ENCODE data around the gene ADAMTS17. TPM values are rescaled to one million over a fixed set of nuclear protein-coding genes. Genes with fewer than 3 reads are reported as not detected.

The ADAMTS17 gene
- total RNA-seq, 1 donor from 2014 or later, result 2.3 TPM

DNA sequence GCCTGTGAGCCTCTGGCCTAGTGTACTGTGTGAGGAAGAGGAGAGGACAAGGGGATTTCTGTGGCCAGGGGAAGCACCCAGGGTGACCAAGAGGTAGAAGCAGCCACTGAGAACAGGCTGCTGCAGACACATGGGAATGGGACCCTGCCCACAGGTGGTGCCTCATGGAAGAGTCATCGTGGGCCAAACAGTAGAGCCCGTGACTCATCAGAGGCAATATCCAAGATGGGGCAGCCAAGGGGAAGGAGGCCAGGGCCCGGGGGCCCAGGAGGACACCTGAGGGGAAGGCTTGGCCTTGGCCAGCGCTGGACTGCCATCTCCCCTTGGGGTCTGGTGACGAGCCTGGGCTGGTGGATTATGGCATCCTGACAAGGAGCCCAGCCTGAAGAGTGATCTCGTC lies 333.5 kb downstream of the ADAMTS17 start:
- DNase-seq (ENCODE audit: low spot score), result no peak
- ATAC-seq, result no peak
- intact Hi-C loops (cut with DNase I), result no loop called here

- intact Hi-C loops (cut with DNase I), result no loop called here
- ATAC-seq (no peak), DNase-seq (ENCODE audit: low spot score) (no peak)
These were observed 334.2 kb downstream of the ADAMTS17 start for GRCh38 chr15:100007609-100008008.

GRCh38 chr15:100005715-100006114 lies 336.1 kb downstream of the ADAMTS17 start:
- ATAC-seq (no peak), DNase-seq (ENCODE audit: low spot score) (no peak)
- intact Hi-C loops (cut with DNase I), result no loop called here

DNA sequence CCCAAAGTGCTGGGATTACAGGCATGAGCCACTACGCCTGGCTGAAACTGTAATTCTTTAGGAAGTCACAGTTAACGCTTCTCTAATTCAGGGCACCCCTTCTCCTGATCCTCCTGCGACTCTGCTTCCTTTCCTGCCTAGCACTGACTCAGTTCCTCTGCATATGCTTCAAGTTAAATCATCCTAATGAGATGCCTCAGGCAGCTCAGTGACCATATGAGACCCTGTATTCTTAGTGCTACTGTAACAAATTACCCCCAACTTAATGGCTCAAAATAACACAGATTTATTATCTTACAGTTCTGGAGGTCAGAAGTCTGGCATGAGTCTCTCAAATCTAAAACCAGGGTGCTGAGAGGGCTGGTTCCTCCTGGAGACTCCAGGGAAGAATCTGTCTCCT lies 336.8 kb downstream of the ADAMTS17 start:
- intact Hi-C loops (cut with DNase I), result no loop called here
- ATAC-seq (no peak), DNase-seq (ENCODE audit: low spot score) (no peak)

- intact Hi-C loops (cut with DNase I), result no loop called here
- DNase-seq (ENCODE audit: low spot score) (peak; percentile 37), ATAC-seq (no peak)
These were observed 338.8 kb downstream of the ADAMTS17 start for GRCh38 chr15:100002787-100003536.

DNA sequence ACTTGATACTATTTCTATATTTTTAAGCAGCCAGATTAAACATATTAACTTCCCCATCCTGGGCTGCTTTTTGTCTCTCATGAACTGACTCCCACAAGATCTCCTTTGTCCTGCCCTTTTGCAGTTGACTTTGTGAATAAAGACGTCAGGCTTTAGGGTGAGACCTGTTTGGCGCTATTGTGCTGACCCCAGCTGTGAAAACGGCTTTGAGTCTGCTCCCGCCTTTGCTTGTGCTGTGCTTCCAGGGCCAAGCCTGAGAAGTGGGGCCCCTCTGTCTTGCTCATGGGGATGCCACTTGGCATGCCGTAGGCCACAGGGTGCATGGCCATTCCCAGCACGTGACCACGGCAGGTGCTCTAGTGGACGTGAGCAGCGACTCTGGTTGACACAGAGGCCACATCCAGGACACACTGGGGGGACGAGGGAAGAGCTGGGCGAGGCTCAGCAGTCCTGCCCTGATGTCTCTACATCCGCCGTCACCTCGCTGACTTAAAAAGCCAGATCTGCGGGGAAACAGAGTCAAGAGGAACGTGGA lies 339.6 kb downstream of the ADAMTS17 start:
- DNase-seq (ENCODE audit: low spot score) (peak; percentile 48), ATAC-seq (peak; percentile 55)
- intact Hi-C loops (cut with DNase I), result no loop called here

- DNase-seq (ENCODE audit: low spot score), result peak; percentile 33
- intact Hi-C loops (cut with DNase I), result no loop called here
- ATAC-seq, result no peak
These were observed 340.4 kb downstream of the ADAMTS17 start for GRCh38 chr15:100001405-100001804.

GRCh38 chr15:99999282-100000070 lies 342.3 kb downstream of the ADAMTS17 start:
- DNase-seq (ENCODE audit: low spot score) (peak; percentile 21), ATAC-seq (no peak)
- intact Hi-C loops (cut with DNase I), result no loop called here

DNA sequence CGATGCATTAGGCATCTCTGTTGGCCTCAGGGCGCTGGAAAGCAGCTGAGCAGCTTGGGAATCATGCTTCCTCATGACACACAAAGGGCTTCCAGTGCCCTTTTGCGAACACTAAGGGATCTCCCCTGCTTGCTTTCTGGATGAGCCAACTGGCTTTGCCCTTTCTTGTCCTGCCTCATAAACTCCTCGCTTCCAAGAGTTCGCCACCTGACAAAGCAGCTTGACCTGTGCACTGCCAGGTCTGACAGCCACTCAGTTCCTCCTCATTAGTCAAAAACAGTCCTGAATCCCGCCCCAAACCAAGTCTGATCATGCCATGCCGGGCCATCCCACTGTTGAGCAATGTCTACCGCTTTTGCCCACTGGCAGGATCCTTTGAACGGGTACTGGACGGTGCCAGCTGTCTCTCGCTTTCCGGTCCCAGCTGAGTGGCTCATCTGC lies 343.1 kb downstream of the ADAMTS17 start:
- DNase-seq (ENCODE audit: low spot score) (peak; percentile 35), ATAC-seq (no peak)
- intact Hi-C loops (cut with DNase I), result no loop called here

GRCh38 chr15:99997112-99997651 lies 344.6 kb downstream of the ADAMTS17 start:
- intact Hi-C loops (cut with DNase I), result no loop called here
- DNase-seq (ENCODE audit: low spot score) (peak; percentile 32), ATAC-seq (no peak)

GRCh38 chr15:99996660-99997059 lies 345.1 kb downstream of the ADAMTS17 start:
- intact Hi-C loops (cut with DNase I), result no loop called here
- ATAC-seq (no peak), DNase-seq (ENCODE audit: low spot score) (no peak)

DNA sequence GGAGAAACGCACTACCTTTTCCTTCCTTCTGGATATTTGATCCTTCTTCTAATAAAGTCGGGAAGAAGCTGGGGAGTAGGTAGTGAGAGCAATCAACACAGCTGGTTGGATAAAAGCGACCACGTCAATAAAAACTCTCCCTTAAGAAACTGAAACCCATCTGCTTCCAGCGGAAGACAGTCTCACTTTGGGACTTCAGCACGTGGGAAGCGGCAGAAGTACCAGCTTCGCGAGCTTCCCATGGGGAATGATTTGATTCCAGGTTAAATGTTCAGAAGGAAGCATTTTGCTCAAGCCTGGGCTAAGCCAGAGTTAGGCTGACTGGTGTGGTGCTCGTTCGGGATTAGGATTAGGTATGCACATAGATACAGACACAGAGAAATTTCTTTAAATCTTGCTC lies 346.2 kb downstream of the ADAMTS17 start:
- no peak for DNase-seq (ENCODE audit: low spot score)
- ATAC-seq, result peak; percentile 36
- intact Hi-C loops (cut with DNase I), result no loop called here

GRCh38 chr15:99994849-99995248 lies 346.9 kb downstream of the ADAMTS17 start:
- peak; percentile 78 for ATAC-seq
- peak; percentile 37 for DNase-seq (ENCODE audit: low spot score)
- intact Hi-C loops (cut with DNase I), result no loop called here

DNA sequence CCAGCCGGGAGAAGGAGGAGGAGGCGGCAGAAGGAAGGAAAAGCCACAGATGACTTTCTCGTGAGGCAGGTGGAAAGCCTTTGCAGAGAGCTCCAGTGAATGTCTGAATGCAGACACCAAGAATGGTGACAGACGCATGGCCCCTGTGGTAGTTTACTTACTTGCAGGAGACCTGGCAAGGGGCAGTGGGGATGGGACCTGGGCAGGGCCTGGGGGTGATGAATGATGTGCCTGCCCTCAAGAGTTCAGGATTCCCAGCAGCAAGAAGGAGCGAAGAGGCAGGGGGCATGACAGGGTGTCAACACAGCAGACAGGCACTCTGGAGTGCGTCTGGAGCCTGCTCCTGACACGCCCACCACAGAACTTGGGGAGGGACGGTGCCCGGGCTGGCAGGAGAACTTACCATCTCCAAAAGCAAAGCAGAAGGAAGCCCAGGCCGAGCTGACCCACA lies 348.1 kb downstream of the ADAMTS17 start:
- intact Hi-C loops (cut with DNase I), result no loop called here
- ATAC-seq (no peak), DNase-seq (ENCODE audit: low spot score) (peak; percentile 42)

DNA sequence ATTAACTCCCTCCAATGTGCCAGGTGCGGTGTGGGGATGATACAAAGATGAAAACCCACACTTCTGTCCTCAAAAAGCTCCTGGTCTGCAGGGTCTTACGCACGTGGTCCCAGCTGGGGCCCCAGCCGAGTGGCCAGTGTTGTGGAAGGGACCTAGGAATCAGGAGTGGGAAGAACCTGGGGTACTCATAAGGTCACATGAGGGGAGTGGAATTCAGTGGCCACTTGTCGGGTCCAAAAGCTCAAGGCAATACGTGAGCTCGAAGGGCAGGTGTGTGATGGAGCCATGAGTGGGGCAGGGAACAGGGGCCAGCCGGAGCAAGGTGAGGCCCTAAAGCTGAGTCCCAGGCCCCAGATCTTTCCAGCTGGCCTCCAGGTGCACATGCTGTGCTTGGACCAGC lies 348.5 kb downstream of the ADAMTS17 start:
- intact Hi-C loops (cut with DNase I), result no loop called here
- ATAC-seq (no peak), DNase-seq (ENCODE audit: low spot score) (no peak)

DNA sequence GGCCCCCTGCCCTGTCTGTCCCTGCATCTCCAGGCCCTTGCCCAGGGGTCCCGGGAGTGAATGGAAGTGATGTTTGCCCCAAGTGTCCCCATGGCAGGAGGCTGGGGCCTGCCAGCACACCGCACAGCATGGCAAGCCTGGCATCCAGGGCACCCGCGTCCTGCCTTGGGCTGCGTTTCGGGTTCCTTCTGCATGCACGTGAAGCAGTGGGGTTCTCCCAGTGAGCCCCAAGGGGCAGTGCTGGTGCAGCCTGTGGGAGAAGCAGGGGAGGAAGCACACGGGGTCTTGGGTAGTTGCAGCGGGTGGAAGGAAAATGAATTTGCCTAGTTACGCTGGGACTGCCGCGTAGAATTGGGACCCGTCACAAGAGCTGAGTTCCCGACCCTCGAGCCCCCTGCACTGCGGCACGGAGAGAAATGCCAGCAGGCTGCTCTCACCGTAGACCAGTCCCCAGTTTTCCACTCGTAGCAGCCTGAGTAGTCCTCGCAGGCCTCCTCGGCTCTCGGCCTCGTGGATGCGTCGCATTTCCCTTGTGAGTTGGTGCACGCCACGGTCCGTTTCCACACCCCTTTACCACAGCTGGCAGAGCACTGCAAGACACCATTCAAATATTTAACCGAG lies 349.1 kb downstream of the ADAMTS17 start:
- peak; percentile 45 for DNase-seq (ENCODE audit: low spot score)
- no peak for ATAC-seq
- intact Hi-C loops (cut with DNase I), result no loop called here

DNA sequence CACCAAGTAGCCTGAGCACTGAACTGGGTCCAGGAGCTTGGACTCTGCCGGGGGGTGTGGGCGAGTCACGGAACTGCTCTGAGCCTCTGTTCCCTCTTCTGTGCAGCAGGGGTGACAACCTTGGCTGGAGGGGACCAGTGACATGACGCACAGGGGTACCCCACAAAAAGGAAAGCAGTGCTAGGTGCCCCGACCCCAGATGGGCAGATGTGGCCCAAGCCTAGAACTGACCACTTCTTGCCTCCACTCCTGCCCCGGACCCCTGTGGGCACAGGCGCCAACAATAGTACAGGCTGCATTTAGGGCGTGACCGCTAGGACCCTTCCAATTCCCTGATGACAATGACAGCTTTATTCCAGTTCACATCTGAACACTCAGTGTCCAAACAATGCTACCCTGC lies 352.7 kb downstream of the ADAMTS17 start:
- ATAC-seq (no peak), DNase-seq (ENCODE audit: low spot score) (peak; percentile 18)
- intact Hi-C loops (cut with DNase I), result no loop called here

DNA sequence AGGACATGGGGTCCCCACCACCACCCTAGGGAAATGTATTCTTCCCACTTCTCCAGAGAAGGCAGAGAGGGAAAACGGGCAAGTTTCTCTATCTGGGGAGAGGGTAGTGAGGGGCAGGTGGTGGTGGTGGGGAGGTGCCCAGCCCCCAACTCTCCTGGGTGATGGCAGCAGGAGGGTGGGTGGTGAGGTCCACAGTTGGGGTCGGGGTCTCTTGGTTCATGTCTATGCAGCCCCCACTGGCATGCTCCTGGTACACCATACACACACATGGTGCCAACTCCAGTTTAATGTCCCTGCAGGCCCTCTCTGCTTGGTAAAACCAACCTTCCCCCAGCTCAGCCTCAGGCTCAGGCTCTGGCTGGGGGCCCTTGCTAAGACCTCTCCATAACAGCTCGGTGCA lies 354.1 kb downstream of the ADAMTS17 start:
- intact Hi-C loops (cut with DNase I), result no loop called here
- DNase-seq (ENCODE audit: low spot score) (no peak), ATAC-seq (no peak)

DNA sequence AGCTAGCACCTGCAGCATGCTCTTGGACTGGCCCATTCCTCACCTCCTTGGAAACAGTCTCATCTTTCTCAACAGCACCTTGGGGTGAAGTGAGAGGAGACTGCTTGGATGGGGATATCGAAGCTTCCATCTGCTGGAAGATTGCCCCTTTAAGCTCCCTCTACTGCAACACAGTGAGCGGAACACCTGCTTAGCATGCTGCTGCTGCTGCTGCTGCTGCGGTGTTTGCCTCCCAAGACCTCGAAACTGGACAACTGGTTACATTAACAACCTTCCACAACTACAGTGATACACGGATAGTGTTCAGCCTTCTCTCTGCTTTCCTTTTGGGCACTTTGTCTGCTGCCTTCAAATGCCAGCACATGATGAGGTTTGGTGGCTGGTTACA lies 354.7 kb downstream of the ADAMTS17 start:
- no peak for DNase-seq (ENCODE audit: low spot score)
- intact Hi-C loops (cut with DNase I), result no loop called here

More for the DNA sequence above, 354.7 kb downstream of the ADAMTS17 start:
- ATAC-seq, result no peak
